Measurements from ENCODE around the gene TP63.

GRCh38 chr3:189688262-189688661 is 57.1 kb downstream of the TP63 start:
- no peak for TF ChIP-seq CTCF (conservative IDR thresholded peaks at IDR 0.05)
- no peak for TF ChIP-seq EZH2 (IDR thresholded peaks at IDR 0.05; ENCODE audit: low read depth)

Measured in PC-9 (cell line).